B cell (primary cell): ENCODE measurements around the gene SMAD2. TPM values are rescaled to one million over a fixed set of nuclear protein-coding genes. Genes with fewer than 3 reads are reported as not detected.

Experiments
- ATAC-seq: fragments of 200-7000 bp; cut with Tn5 transposase; one replicate; pipeline ENCODE4 v1.10.0; 2021; ENCODE audit warnings: low read depth, mild to moderate bottlenecking, moderate number of reproducible peaks, moderate library complexity
- CTCF ChIA-PET: fragments of 350-600 bp; sonication (Branson Sonifier 250); formaldehyde crosslinking; loops from one replicate; lab custom pipeline; 2021; ENCODE audit warnings: antibody characterized with exemption, inconsistent platforms; lab: Charles Lee
- POLR2A ChIA-PET: fragments of 350-600 bp; sonication (Branson Sonifier 250); formaldehyde crosslinking; loops from one replicate; lab custom pipeline; 2021; ENCODE audit warnings: antibody characterized with exemption; lab: Charles Lee
- DNase-seq: peaks from one replicate; pipeline ENCODE4 v3.0.0; 2013
- H2AFZ ChIP-seq: 2 replicates; pipeline ENCODE4 v1.6.1; 2012; ENCODE audit warnings: mild to moderate bottlenecking, low read depth, low read length; ENCODE audit not compliant: insufficient read depth, poor library complexity, severe bottlenecking
- H3K27ac ChIP-seq, 2 donors: 1 replicate in 1 of 2; 2 replicates in 1 of 2; pipeline ENCODE4 v1.5.1; 2012 to 2013; ENCODE audit warnings: low read length in 2 of 2, mild to moderate bottlenecking in 2 of 2, moderate library complexity in 1 of 2
- H3K27me3 ChIP-seq, 4 experiments: fragments of 200-600 bp in 1 of 4; sonication (generic) in 1 of 4; replicated peaks in 1 of 4; 1 replicate in 2 of 4; 2 replicates in 2 of 4; pipeline versions ENCODE4 v1.6.1 to v1.7.0; 2013 to 2016; ENCODE audit warnings: low read length in 3 of 4, mild to moderate bottlenecking in 2 of 4, mixed read lengths in 1 of 4, moderate library complexity in 1 of 4; ENCODE audit not compliant: insufficient read depth in 4 of 4, control insufficient read depth in 3 of 4; ENCODE audit errors: control extremely low read depth in 1 of 4
- H3K36me3 ChIP-seq, 2 experiments: replicated peaks in 1 of 2; 1 replicate in 1 of 2; 2 replicates in 1 of 2; pipeline versions ENCODE4 v1.6.1 to v1.7.1; 2013; ENCODE audit warnings: low read length in 1 of 2; ENCODE audit not compliant: insufficient read depth in 2 of 2, control insufficient read depth in 1 of 2; ENCODE audit errors: control extremely low read depth in 1 of 2, extremely low read depth in 1 of 2
- H3K4me1 ChIP-seq, 2 donors: fragments of 200-600 bp in 1 of 2; sonication (generic) in 1 of 2; 1 replicate in 1 of 2; 2 replicates in 1 of 2; pipeline versions ENCODE4 v1.5.1 to v1.6.1; 2013 to 2017; ENCODE audit warnings: low read length in 2 of 2; ENCODE audit not compliant: control insufficient read depth in 2 of 2, insufficient read depth in 2 of 2
- H3K4me2 ChIP-seq: replicated peaks from 2 replicates; pipeline ENCODE3; 2012; ENCODE audit warnings: mild to moderate bottlenecking, low read depth, low read length; ENCODE audit not compliant: poor library complexity, severe bottlenecking
- H3K4me3 ChIP-seq, 5 experiments: fragments of 200-600 bp in 1 of 5; sonication (generic) in 1 of 5; 1 replicate in 3 of 5; 2 replicates in 2 of 5; pipeline versions ENCODE4 v1.5.1 to v1.7.0; 2011 to 2016; ENCODE audit warnings: low read length in 4 of 5, mild to moderate bottlenecking in 4 of 5, low read depth in 2 of 5, control low read depth in 1 of 5, moderate library complexity in 1 of 5; ENCODE audit not compliant: insufficient read depth in 1 of 5; ENCODE audit errors: control extremely low read depth in 1 of 5, extremely low read depth in 1 of 5
- H3K79me2 ChIP-seq: fragments of 200-600 bp; sonication (generic); one replicate; pipeline ENCODE4 v1.6.0; 2016; ENCODE audit warnings: low read length; ENCODE audit not compliant: control insufficient read depth, insufficient read depth
- H3K9ac ChIP-seq: fragments of 200-600 bp; sonication (generic); 2 replicates; pipeline ENCODE4 v1.6.1; 2017; ENCODE audit warnings: mild to moderate bottlenecking, low read length, moderate library complexity
- H3K9me3 ChIP-seq, 3 donors: one replicate each; pipeline versions ENCODE4 v1.6.1 to v1.7.1; 2013; ENCODE audit warnings: low read length in 2 of 3; ENCODE audit not compliant: control insufficient read depth in 2 of 3, insufficient read depth in 1 of 3; ENCODE audit errors: control extremely low read depth in 1 of 3
- H4K20me1 ChIP-seq: 2 replicates; pipeline ENCODE4 v1.6.0; 2012; ENCODE audit warnings: mild to moderate bottlenecking, low read length; ENCODE audit not compliant: insufficient read depth, control insufficient read depth, poor library complexity, severe bottlenecking
- H3K27ac Mint-ChIP-seq: one replicate; pipeline ENCODE4 v1.8.0; 2021; ENCODE audit warnings: mixed read lengths
- H3K27me3 Mint-ChIP-seq: one replicate; pipeline ENCODE4 v1.8.0; 2021; ENCODE audit warnings: mixed read lengths
- H3K4me1 Mint-ChIP-seq: one replicate; pipeline ENCODE4 v1.8.0; 2021; ENCODE audit warnings: mixed read lengths
- H3K4me3 Mint-ChIP-seq: one replicate; pipeline ENCODE4 v1.8.0; 2021; ENCODE audit warnings: mixed read lengths
- H3K9me3 Mint-ChIP-seq: one replicate; pipeline ENCODE4 v1.8.0; 2022; ENCODE audit warnings: mixed read lengths; ENCODE audit not compliant: insufficient read depth
- EZH2 ChIP-seq: IDR thresholded peaks from 2 replicates; pipeline ENCODE4 v1.6.1; 2012; ENCODE audit warnings: borderline replicate concordance, low read depth, mild to moderate bottlenecking, moderate library complexity, low read length; ENCODE audit not compliant: insufficient read depth, poor library complexity, severe bottlenecking
- WGBS: methylation state at CpG from one replicate; pipeline ENCODE4 v1.1.5; 2013; ENCODE audit warnings: missing lambda C conversion rate; ENCODE audit not compliant: insufficient coverage; 5-methylcytosine and 5-hydroxymethylcytosine counted together
- intact Hi-C: fragments of 100-400 bp; cut with micrococcal nuclease; formaldehyde crosslinking; loops from one replicate; pipeline ENCODE4 v1.10.0; 2022
- polyA plus RNA-seq: library from polyadenylated mRNA; depleted of rRNA; stranded (reverse); fragments of >200 nt; gene quantifications from 2 replicates; pipeline ENCODE4 v1.2.3, GENCODE V29; 2012
- total RNA-seq, 2 donors: library from RNA; stranded (reverse); fragments of 120-200 nt in 1 of 2; gene quantifications; 1 replicate in 1 of 2; 2 replicates in 1 of 2; pipeline versions ENCODE4 v1.2.3 to v1.2.4, GENCODE V29; 2013 to 2022
- TF ChIP-seq, protein P1 (sequence below): fragments of 200-600 bp; IDR thresholded peaks from one replicate; pipeline ENCODE4 v1.8.0; 2022; ENCODE audit warnings: antibody characterized with exemption, mild to moderate bottlenecking

SMAD2 gene
- total and polyA plus RNA-seq, 2 donors (not counting 1 experiment from before 2014, with no cell fraction given), result 23.4 to 139 TPM

DNA sequence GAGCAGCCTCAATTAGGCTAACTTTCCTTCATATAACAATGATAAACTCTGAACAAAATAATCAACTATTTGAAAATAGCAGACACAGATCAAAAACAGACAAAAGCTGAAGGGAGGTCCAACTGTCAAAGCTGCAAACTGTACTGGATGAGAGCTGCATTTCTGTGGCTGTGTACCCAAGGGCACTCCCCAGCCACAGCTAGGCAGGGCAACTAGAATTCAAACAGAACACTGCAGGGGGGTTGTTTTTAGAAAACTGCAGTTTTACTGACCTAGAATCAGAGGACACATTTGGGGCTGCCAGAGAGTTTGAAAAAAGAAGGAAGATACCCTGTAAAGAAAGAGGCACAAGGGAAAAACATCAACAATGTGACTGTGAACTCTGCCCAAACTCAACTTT lies 56.8 kb downstream of the SMAD2 start:
- DNase-seq (no peak), ATAC-seq (no peak)
- no peaks in the 10 kb centered on the region for H3K27me3 ChIP-seq
- CTCF ChIA-PET, result no interaction called here
- intact Hi-C loops, result no loop called here
- POLR2A ChIA-PET, result no interaction called here
- no peak overlapping the region for H3K27ac ChIP-seq
- no peak overlapping the region for H3K9ac ChIP-seq
- H3K4me3 ChIP-seq, result no peak overlapping the region
- Mint-ChIP-seq H3K4me3 (no peak overlapping the region), H3K27ac (no peak overlapping the region), H3K27me3 (no peaks in the 10 kb centered on the region), H3K4me1 (no peaks in the 10 kb centered on the region), H3K9me3 (no peaks in the 10 kb centered on the region)
- TF ChIP-seq, protein P1, sequence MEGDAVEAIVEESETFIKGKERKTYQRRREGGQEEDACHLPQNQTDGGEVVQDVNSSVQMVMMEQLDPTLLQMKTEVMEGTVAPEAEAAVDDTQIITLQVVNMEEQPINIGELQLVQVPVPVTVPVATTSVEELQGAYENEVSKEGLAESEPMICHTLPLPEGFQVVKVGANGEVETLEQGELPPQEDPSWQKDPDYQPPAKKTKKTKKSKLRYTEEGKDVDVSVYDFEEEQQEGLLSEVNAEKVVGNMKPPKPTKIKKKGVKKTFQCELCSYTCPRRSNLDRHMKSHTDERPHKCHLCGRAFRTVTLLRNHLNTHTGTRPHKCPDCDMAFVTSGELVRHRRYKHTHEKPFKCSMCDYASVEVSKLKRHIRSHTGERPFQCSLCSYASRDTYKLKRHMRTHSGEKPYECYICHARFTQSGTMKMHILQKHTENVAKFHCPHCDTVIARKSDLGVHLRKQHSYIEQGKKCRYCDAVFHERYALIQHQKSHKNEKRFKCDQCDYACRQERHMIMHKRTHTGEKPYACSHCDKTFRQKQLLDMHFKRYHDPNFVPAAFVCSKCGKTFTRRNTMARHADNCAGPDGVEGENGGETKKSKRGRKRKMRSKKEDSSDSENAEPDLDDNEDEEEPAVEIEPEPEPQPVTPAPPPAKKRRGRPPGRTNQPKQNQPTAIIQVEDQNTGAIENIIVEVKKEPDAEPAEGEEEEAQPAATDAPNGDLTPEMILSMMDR, result no peak
- no peak for TF ChIP-seq EZH2
- no peaks in the 10 kb centered on the region for H3K4me1 ChIP-seq
- H3K79me2 ChIP-seq, result no peaks in the 10 kb centered on the region
- peaks cover 45% of the 10 kb centered on the region for H4K20me1 ChIP-seq
- H2AFZ ChIP-seq, result no peak overlapping the region
- H3K4me2 ChIP-seq, result no peak overlapping the region
- H3K9me3 ChIP-seq, result no peaks in the 10 kb centered on the region
- peaks cover 1 to 6% of the 10 kb centered on the region in 2 experiments for H3K36me3 ChIP-seq

GRCh38 chr18:47872426-47872825 lies 58.0 kb downstream of the SMAD2 start:
- POLR2A ChIA-PET, result no interaction called here
- CTCF ChIA-PET, result no interaction called here

More at GRCh38 chr18:47872426-47872825, 58.0 kb downstream of the SMAD2 start:
- no peak overlapping the region for H3K27ac ChIP-seq
- DNase-seq (no peak), ATAC-seq (no peak)
- H3K4me3 ChIP-seq, result no peak overlapping the region
- H3K4me1 ChIP-seq, result no peaks in the 10 kb centered on the region
- no peaks in the 10 kb centered on the region for H3K9me3 ChIP-seq
- no peak overlapping the region for H3K4me2 ChIP-seq
- H3K4me3 Mint-ChIP-seq, result no peak overlapping the region
- no peak overlapping the region for H3K9ac ChIP-seq
- no peaks in the 10 kb centered on the region for H3K4me1 Mint-ChIP-seq
- intact Hi-C loops, result no loop called here
- no peak for TF ChIP-seq EZH2
- TF ChIP-seq, protein P1, result no peak
- peaks cover 6 to 10% of the 10 kb centered on the region in 2 experiments for H3K36me3 ChIP-seq
- no peak overlapping the region for H2AFZ ChIP-seq
- no peak overlapping the region for H3K27ac Mint-ChIP-seq
- H3K9me3 Mint-ChIP-seq, result no peaks in the 10 kb centered on the region
- peaks cover 39% of the 10 kb centered on the region for H4K20me1 ChIP-seq
- H3K27me3 Mint-ChIP-seq, result no peaks in the 10 kb centered on the region
- no peaks in the 10 kb centered on the region for H3K79me2 ChIP-seq
- H3K27me3 ChIP-seq, result no peaks in the 10 kb centered on the region
- WGBS, result 98% methylated on average over 6 of the region's 6 CpGs
